ENCODE results near the gene RGL3. TPM values are rescaled to one million over a fixed set of nuclear protein-coding genes. Genes with fewer than 3 reads are reported as not detected.
A peak's percentile ranks its signal among the peaks of the same experiment; 100 is the strongest.
"Not testable (repeated sequence)": the region's sequence is repeated elsewhere in the genome, so short reads cannot be mapped to it uniquely, and the experiment has no call there.

Gene RGL3
- total and polyA plus RNA-seq, 7 donors = 1.1 to 15.5 (median 2.0) TPM

DNA sequence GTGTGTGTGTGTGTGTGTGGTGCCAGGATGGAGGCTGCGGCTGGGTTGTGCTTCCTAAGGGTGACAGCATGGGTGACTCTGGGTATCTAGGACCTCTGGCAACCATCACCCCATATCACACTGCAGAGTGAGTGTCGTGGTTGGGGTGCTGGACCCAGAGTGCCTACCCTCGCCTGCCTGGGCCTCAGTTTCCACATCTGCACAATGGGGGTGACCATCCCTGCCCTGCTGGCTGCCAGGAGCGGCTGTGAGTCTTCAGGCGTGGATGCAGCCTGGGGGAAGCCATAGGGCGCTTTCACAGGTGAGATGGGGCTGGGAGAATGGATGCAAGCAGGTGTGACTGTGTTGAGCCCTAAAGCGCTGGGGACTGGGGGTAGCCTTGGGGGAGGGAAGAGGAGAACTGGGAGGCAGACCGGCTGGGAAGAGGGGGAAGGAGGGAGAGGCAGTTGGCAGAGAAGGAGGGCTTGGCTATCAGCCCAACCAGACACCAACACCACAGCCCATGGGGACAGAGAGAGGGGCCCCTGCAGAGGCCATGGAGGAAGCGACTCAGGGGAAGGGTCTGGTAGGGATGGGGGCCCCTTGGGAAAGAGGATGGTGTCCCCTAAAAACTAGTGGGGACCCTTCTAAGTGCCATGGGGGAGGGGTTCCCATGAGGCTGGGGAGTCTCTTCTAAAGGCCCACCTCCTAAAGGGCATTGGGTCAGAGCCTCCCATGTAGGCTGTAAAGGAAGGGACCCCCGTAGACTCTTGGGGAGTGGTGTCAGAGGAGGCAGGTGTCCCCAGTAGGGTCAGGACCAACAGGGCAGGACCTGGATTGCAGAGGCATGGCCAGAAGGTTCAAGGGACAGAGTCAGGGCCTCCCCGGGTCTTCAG lies 62.2 kb downstream of the RGL3 start:
- Histone ChIP-seq H3K4me1 (peaks cover 0 to 26% (median 20%) of the 10 kb centered on the region in 4 donors), H3K36me3 (peaks cover 0 to 34% (median 8%) of the 10 kb centered on the region in 4 donors), H3K27me3 (no peaks in the 10 kb centered on the region), H3K9me3 (no peaks in the 10 kb centered on the region), H3K4me3 (no peak overlapping the region), H3K27ac (peak overlapping the region in 1 of 4 donors; percentile 87)
- DNase-seq = no peak
- TF ChIP-seq POLR2AphosphoS5 (IDR thresholded peaks at IDR 0.05) = no peak
- TF ChIP-seq EP300 (IDR thresholded peaks at IDR 0.05) = no peak
- TF ChIP-seq, protein P1, sequence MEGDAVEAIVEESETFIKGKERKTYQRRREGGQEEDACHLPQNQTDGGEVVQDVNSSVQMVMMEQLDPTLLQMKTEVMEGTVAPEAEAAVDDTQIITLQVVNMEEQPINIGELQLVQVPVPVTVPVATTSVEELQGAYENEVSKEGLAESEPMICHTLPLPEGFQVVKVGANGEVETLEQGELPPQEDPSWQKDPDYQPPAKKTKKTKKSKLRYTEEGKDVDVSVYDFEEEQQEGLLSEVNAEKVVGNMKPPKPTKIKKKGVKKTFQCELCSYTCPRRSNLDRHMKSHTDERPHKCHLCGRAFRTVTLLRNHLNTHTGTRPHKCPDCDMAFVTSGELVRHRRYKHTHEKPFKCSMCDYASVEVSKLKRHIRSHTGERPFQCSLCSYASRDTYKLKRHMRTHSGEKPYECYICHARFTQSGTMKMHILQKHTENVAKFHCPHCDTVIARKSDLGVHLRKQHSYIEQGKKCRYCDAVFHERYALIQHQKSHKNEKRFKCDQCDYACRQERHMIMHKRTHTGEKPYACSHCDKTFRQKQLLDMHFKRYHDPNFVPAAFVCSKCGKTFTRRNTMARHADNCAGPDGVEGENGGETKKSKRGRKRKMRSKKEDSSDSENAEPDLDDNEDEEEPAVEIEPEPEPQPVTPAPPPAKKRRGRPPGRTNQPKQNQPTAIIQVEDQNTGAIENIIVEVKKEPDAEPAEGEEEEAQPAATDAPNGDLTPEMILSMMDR (IDR thresholded peaks at IDR 0.05) = no peak
- TF ChIP-seq POLR2A (IDR thresholded peaks at IDR 0.05) = no peak
- WGBS, 2 donors = 77 to 81% methylated on average over 11 of the region's 11 CpGs
- intact Hi-C loops (cut with DNase I) = no loop called here

DNA sequence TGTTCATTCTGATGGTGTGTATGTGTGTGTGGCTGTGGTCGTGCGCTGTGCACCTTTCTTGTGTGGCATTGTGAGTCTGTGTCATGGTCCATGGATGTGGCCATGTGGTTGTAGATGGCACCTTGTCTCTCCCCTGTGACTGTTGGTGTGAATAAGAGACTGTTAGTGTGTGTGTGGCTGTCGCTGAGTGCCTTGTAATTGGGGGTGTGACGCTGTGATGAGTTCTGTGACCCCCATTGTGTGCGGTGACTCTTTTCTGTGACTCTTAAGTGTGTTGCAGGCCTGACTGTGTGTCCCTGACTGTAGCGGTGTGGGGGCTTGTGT lies 63.1 kb downstream of the RGL3 start:
- WGBS, 2 donors = 80 to 86% methylated on average over 6 of the region's 6 CpGs
- H3K4me1 ChIP-seq = peaks cover 0 to 26% (median 20%) of the 10 kb centered on the region in 4 donors
- intact Hi-C loops (cut with DNase I) = no loop called here
- no peaks in the 10 kb centered on the region for H3K27me3 ChIP-seq
- H3K9me3 ChIP-seq = no peaks in the 10 kb centered on the region
- TF ChIP-seq, protein P1 (IDR thresholded peaks at IDR 0.05) = no peak
- no peak for TF ChIP-seq POLR2A (IDR thresholded peaks at IDR 0.05)
- no peak for TF ChIP-seq EP300 (IDR thresholded peaks at IDR 0.05)
- TF ChIP-seq POLR2AphosphoS5 (IDR thresholded peaks at IDR 0.05) = no peak
- no peak for DNase-seq
- H3K36me3 ChIP-seq = peaks cover 0 to 25% (median 8%) of the 10 kb centered on the region in 4 donors
- H3K4me3 ChIP-seq = peak overlapping the region; percentile 86 to 95 (median 88)
- H3K27ac ChIP-seq = peak overlapping the region; percentile 83 to 87 (median 84)

DNA sequence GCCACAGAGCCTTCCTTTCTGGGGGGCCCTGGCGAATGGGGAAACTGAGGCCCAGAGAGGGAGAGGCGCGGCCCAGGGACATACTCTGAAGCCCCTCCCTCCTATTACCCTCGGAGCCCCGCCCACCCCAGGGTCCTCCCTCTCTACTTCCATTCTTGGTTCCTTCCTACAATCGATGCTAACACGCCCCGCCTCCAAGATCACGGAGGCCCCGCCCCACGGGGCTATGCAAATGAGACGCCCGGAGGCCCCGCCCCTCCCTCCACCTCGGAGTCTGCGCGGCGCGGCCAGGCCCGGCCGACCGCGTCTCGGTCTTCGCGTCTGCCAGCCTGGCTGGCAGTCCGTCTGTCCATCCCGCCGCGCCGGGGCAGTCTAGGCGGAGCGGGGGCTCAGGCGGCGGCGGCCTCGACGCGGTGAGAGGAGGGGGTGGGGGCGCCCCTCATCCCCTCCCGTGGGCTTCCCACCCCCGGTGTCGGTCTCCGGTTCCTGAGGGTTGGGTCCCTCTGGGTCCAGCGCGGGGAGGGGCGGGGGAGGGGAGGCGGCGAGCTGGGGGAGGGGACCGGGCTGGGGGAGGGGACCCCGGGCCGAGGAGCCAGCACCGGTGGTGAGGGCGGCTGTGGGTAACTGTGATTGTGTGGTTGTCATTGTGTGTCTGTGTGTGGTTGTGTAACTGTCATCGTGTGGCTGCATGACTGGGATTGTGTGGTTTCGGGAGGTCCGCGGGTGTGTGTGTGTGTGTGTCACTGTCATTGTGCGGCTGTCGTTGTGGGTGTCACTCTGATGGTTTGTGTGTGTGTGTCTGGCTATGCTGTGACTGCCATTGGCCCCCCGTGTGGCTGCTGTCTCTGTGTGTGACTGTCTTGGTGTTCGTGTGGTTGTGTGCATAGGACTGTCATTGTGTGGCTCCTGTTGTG lies 63.7 kb downstream of the RGL3 start, which contains the start of gene PLPPR2:
PLPPR2 (plus strand) TSS at position 273 of the 914 bp plus-strand sequence. CDS start 2,242 bp downstream, outside the sequence.
- no peaks in the 10 kb centered on the region for H3K27me3 ChIP-seq
- WGBS, 2 donors = 4 to 6% methylated on average over 62 of the region's 62 CpGs
- DNase-seq = peak; percentile 97
- intact Hi-C loops (cut with DNase I) = no loop called here
- TF ChIP-seq EP300 (IDR thresholded peaks at IDR 0.05) (no peak), POLR2AphosphoS5 (IDR thresholded peaks at IDR 0.05) (peak; percentile 79 to 88 (median 85)), POLR2A (IDR thresholded peaks at IDR 0.05) (peak; percentile 22 to 54)
- TF ChIP-seq, protein P1 (IDR thresholded peaks at IDR 0.05) = no peak
- H3K36me3 ChIP-seq = peaks cover 0 to 19% (median 8%) of the 10 kb centered on the region in 4 donors
- peaks cover 0 to 26% (median 20%) of the 10 kb centered on the region in 4 donors for H3K4me1 ChIP-seq
- H3K9me3 ChIP-seq = no peaks in the 10 kb centered on the region
- H3K27ac ChIP-seq = peak within 1 kb of the TSS; percentile 83 to 87 (median 84)
- H3K4me3 ChIP-seq = peak within 1 kb of the TSS; percentile 86 to 95 (median 88)

DNA sequence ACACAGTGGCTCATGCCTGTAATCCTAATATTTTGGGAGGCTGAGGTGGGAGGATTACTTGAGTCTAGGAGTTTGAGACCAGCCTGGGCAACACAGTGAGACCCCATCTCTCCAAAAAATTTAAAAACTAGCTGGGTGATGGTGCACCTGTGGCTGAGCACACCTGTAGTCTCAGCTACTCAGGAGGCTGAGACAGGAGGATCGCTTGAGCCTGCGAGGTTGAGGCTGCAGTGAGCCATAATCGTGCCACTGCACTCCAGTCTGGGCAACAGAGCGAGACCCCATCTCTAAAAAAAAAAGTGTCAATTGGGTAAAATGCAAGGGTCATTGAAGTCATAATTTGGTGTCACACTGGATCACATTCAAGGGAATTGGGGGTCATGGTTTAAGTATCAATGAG lies 65.0 kb downstream of the RGL3 start:
- H3K27me3 ChIP-seq; H3K27ac ChIP-seq; DNase-seq; intact Hi-C loops (cut with DNase I); H3K4me3 ChIP-seq; H3K36me3 ChIP-seq; H3K9me3 ChIP-seq: not testable (repeated sequence)
- H3K4me1 ChIP-seq = peaks cover 0 to 26% (median 20%) of the 10 kb centered on the region in 4 donors
- 95% methylated on average over 4 of the region's 4 CpGs for WGBS, 2 donors

DNA sequence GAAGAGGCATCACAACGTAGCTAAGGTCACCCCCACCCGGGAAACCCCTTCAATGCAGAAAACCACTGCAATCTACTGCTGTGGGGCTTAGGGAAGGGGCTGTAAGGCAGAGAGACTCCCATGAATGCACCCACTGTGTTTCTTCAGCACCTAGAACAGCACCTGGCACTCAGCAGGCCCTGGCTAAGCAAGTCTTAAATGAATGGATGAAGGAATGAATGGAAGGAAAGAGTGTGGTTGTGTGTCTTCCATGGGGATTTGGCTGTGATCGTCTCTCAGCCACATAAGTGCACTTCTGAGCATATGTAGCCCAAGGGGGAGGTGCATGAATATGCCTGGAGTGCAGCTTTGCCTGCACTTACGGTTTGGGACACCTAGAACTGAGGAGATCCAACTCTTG lies 69.9 kb downstream of the RGL3 start:
- Histone ChIP-seq H3K27me3 (no peaks in the 10 kb centered on the region), H3K4me3 (no peak overlapping the region), H3K36me3 (no peaks in the 10 kb centered on the region), H3K9me3 (no peaks in the 10 kb centered on the region), H3K4me1 (peaks cover 0 to 23% (median 22%) of the 10 kb centered on the region in 4 donors), H3K27ac (no peak overlapping the region)
- TF ChIP-seq POLR2AphosphoS5 (IDR thresholded peaks at IDR 0.05) = no peak
- TF ChIP-seq, protein P1 (IDR thresholded peaks at IDR 0.05) = no peak
- no peak for TF ChIP-seq POLR2A (IDR thresholded peaks at IDR 0.05)
- no peak for TF ChIP-seq EP300 (IDR thresholded peaks at IDR 0.05)
- intact Hi-C loops (cut with DNase I) = no loop called here
- 92 to 95% methylated on average over 4 of the region's 4 CpGs for WGBS, 2 donors
- DNase-seq = no peak
